Measurements from ENCODE around the gene HUWE1. TPM values are rescaled to one million over a fixed set of nuclear protein-coding genes. Genes with fewer than 3 reads are reported as not detected.

Gene HUWE1
- total RNA-seq, 6 experiments from 2014 or later: 68.0 to 93.5 (median 84.0) TPM

- H3K9me3 ChIP-seq: no peaks in the 10 kb centered on the region
- H3K36me3 ChIP-seq: peaks cover 0 to 2% (median 0%) of the 10 kb centered on the region in 4 donors
- WGBS (ENCODE audit: insufficient coverage, low coverage, low lambda C conversion rate, missing lambda C conversion rate): 44% methylated on average over 12 of the region's 80 CpGs
- no peaks in the 10 kb centered on the region for H3K4me1 ChIP-seq
- DNase-seq (peak; percentile 89 to 94 (median 92)), ATAC-seq (peak; percentile 83 to 87 (median 85))
- peak in 1 of 4 donors; percentile 3 for TF ChIP-seq CTCF (IDR thresholded peaks at IDR 0.05)
- peak; percentile 42 for TF ChIP-seq POLR2A (IDR thresholded peaks at IDR 0.05)
- H3K4me3 ChIP-seq: peak overlapping the region; percentile 39 to 63 (median 54)
- no peaks in the 10 kb centered on the region for H3K27me3 ChIP-seq
- intact Hi-C loops (cut with DNase I): no loop called here
- H3K27ac ChIP-seq: peak overlapping the region; percentile 70 to 79 (median 73)
Measured at GRCh38 chrX:53683556-53684414, 2.7 kb downstream of the HUWE1 start.

- peak overlapping the region in 2 of 3 donors; percentile 70 to 79 for H3K27ac ChIP-seq
- ATAC-seq (no peak), DNase-seq (no peak)
- no peaks in the 10 kb centered on the region for H3K9me3 ChIP-seq
- 25% methylated on average over 18 of the region's 24 CpGs for WGBS (ENCODE audit: insufficient coverage, low coverage, low lambda C conversion rate, missing lambda C conversion rate)
- no peaks in the 10 kb centered on the region for H3K27me3 ChIP-seq
- TF ChIP-seq CTCF (IDR thresholded peaks at IDR 0.05) (no peak), POLR2A (IDR thresholded peaks at IDR 0.05) (no peak)
- H3K36me3 ChIP-seq: peaks cover 0 to 2% (median 0%) of the 10 kb centered on the region in 4 donors
- H3K4me1 ChIP-seq: no peaks in the 10 kb centered on the region
- intact Hi-C loops (cut with DNase I): no loop called here
- H3K4me3 ChIP-seq: peak overlapping the region; percentile 39 to 63 (median 54)
Measured at GRCh38 chrX:53682885-53683555, 3.5 kb downstream of the HUWE1 start.

- Histone ChIP-seq H3K36me3 (peaks cover 0 to 2% (median 0%) of the 10 kb centered on the region in 4 donors), H3K27ac (no peak overlapping the region), H3K4me3 (no peak overlapping the region), H3K4me1 (no peaks in the 10 kb centered on the region), H3K27me3 (no peaks in the 10 kb centered on the region), H3K9me3 (no peaks in the 10 kb centered on the region)
- ATAC-seq (no peak), DNase-seq (no peak)
- WGBS (ENCODE audit: insufficient coverage, low coverage, low lambda C conversion rate, missing lambda C conversion rate): 31% methylated on average over 3 of the region's 3 CpGs
- TF ChIP-seq POLR2A (IDR thresholded peaks at IDR 0.05) (no peak), CTCF (IDR thresholded peaks at IDR 0.05) (no peak)
- intact Hi-C loops (cut with DNase I): no loop called here
Measured at GRCh38 chrX:53681661-53682060, 4.9 kb downstream of the HUWE1 start.

GRCh38 chrX:53678667-53679066, 7.9 kb downstream of the HUWE1 start:
- H3K9me3 ChIP-seq: no peaks in the 10 kb centered on the region
- H3K27ac ChIP-seq: no peak overlapping the region
- H3K4me3 ChIP-seq: no peak overlapping the region
- intact Hi-C loops (cut with DNase I): no loop called here
- DNase-seq: no peak
- TF ChIP-seq POLR2A (IDR thresholded peaks at IDR 0.05): no peak
- peak in 1 of 4 donors; percentile 5 for TF ChIP-seq CTCF (IDR thresholded peaks at IDR 0.05)
- no peak for ATAC-seq
- H3K36me3 ChIP-seq: peaks cover 0 to 2% (median 0%) of the 10 kb centered on the region in 4 donors
- H3K4me1 ChIP-seq: no peaks in the 10 kb centered on the region
- no peaks in the 10 kb centered on the region for H3K27me3 ChIP-seq
